Neuronal stem cell (in vitro differentiated cells): ENCODE results near the gene CA12.

Experiments used
- DNase-seq: peaks from one replicate; pipeline ENCODE4 v3.0.0-alpha.2; 2013; ENCODE audit warnings: low spot score
- H2AFZ ChIP-seq: one replicate; pipeline ENCODE4 v1.6.1; 2013; ENCODE audit warnings: mild to moderate bottlenecking, low read length, inconsistent platforms
- H2AK5ac ChIP-seq: 2 replicates; pipeline ENCODE4 v1.6.1; 2013; ENCODE audit warnings: low read depth, mild to moderate bottlenecking, inconsistent platforms, low read length, moderate library complexity, mixed read lengths
- H2BK120ac ChIP-seq: 2 replicates; pipeline ENCODE4 v1.6.1; 2013; ENCODE audit warnings: low read depth, mild to moderate bottlenecking, inconsistent platforms, low read length, moderate library complexity, mixed read lengths
- H2BK12ac ChIP-seq: one replicate; pipeline ENCODE4 v1.6.1; 2013; ENCODE audit warnings: low read length, inconsistent platforms
- H2BK15ac ChIP-seq: 2 replicates; pipeline ENCODE4 v1.6.1; 2013; ENCODE audit warnings: mild to moderate bottlenecking, low read length, inconsistent platforms, mixed read lengths
- H2BK5ac ChIP-seq: one replicate; pipeline ENCODE4 v1.6.1; 2013; ENCODE audit warnings: inconsistent platforms, mild to moderate bottlenecking, low read length, moderate library complexity
- H3K14ac ChIP-seq: one replicate; pipeline ENCODE4 v1.6.1; 2013; ENCODE audit warnings: low read length, inconsistent platforms
- H3K18ac ChIP-seq: 2 replicates; pipeline ENCODE4 v1.6.1; 2013; ENCODE audit warnings: low read length, inconsistent platforms
- H3K23ac ChIP-seq: 2 replicates; pipeline ENCODE4 v1.6.1; 2013; ENCODE audit warnings: low read depth, mild to moderate bottlenecking, mixed read lengths, low read length, inconsistent platforms; ENCODE audit not compliant: poor library complexity
- H3K27ac ChIP-seq: replicated peaks from 3 replicates; pipeline ENCODE4 v1.5.1; 2013; ENCODE audit warnings: low read length, inconsistent platforms
- H3K27me3 ChIP-seq, 3 experiments: 2 replicates each; pipeline ENCODE4 v1.6.1; 2013; ENCODE audit warnings: low read length in 3 of 3, mild to moderate bottlenecking in 2 of 3, inconsistent platforms in 1 of 3, low read depth in 1 of 3, mixed read lengths in 1 of 3, moderate library complexity in 1 of 3; ENCODE audit not compliant: control insufficient read depth in 3 of 3, insufficient read depth in 3 of 3
- H3K36me3 ChIP-seq, 2 donors: replicated peaks in 1 of 2; 2 replicates each; pipeline ENCODE4 v1.6.1; 2013; ENCODE audit warnings: low read length in 2 of 2; ENCODE audit not compliant: control insufficient read depth in 2 of 2, insufficient read depth in 2 of 2
- H3K4ac ChIP-seq: 2 replicates; pipeline ENCODE4 v1.6.1; 2013; ENCODE audit warnings: inconsistent platforms, mild to moderate bottlenecking, low read length, moderate library complexity
- H3K4me1 ChIP-seq, 2 donors: 1 replicate in 1 of 2; 2 replicates in 1 of 2; pipeline ENCODE4 v1.6.1; 2013; ENCODE audit warnings: low read length in 2 of 2, low read depth in 1 of 2; ENCODE audit not compliant: control insufficient read depth in 2 of 2, insufficient read depth in 1 of 2
- H3K4me2 ChIP-seq: one replicate; pipeline ENCODE4 v1.6.1; 2013; ENCODE audit warnings: mild to moderate bottlenecking, low read length, inconsistent platforms; ENCODE audit not compliant: insufficient read depth, poor library complexity, severe bottlenecking
- H3K4me3 ChIP-seq, 2 donors: 2 replicates each; pipeline ENCODE4 v1.5.1; 2013; ENCODE audit warnings: low read length in 2 of 2, mild to moderate bottlenecking in 2 of 2, inconsistent platforms in 1 of 2, moderate library complexity in 1 of 2
- H3K79me1 ChIP-seq: one replicate; pipeline ENCODE4 v1.6.1; 2013; ENCODE audit warnings: low read depth, mild to moderate bottlenecking, inconsistent platforms, low read length, moderate library complexity
- H3K9ac ChIP-seq: one replicate; pipeline ENCODE4 v1.6.1; 2013; ENCODE audit warnings: mild to moderate bottlenecking, low read depth, low read length, inconsistent platforms; ENCODE audit not compliant: poor library complexity
- H3K9me3 ChIP-seq, 2 donors: replicated peaks in 1 of 2; 2 replicates each; pipeline versions ENCODE3 to v1.6.1; 2013; ENCODE audit warnings: low read length in 2 of 2, mild to moderate bottlenecking in 2 of 2, inconsistent platforms in 1 of 2, low read depth in 1 of 2, mixed read lengths in 1 of 2, moderate library complexity in 1 of 2; ENCODE audit not compliant: control insufficient read depth in 2 of 2, insufficient read depth in 1 of 2
- H4K8ac ChIP-seq: one replicate; pipeline ENCODE4 v1.6.1; 2013; ENCODE audit warnings: low read depth, mild to moderate bottlenecking, inconsistent platforms, low read length, moderate library complexity
- H4K91ac ChIP-seq: one replicate; pipeline ENCODE4 v1.6.1; 2013; ENCODE audit warnings: low read length, low read depth, mild to moderate bottlenecking, inconsistent platforms; ENCODE audit not compliant: poor library complexity
- WGBS, 2 donors: extraction: QIAGEN DNeasy Blood & Tissue Kit; methylation state at CpG; one replicate each; pipeline ENCODE4 v1.1.7; 2013; ENCODE audit warnings: missing lambda C conversion rate in 2 of 2, mixed read lengths in 1 of 2; ENCODE audit not compliant: insufficient read length in 2 of 2, insufficient replicate concordance in 1 of 2; ENCODE audit errors: extremely low coverage in 2 of 2; 5-methylcytosine and 5-hydroxymethylcytosine counted together

Gene CA12

GRCh38 chr15:63276342-63277037, 105.2 kb downstream of the CA12 start:
- H2AK5ac ChIP-seq = no peak overlapping the region

GRCh38 chr15:63274427-63274826, 107.2 kb downstream of the CA12 start:
- Histone ChIP-seq H2AK5ac (no peak overlapping the region), H3K4me2 (no peak overlapping the region)

More at GRCh38 chr15:63276342-63277037, 105.2 kb downstream of the CA12 start:
- Histone ChIP-seq H2BK120ac (no peak overlapping the region), H3K23ac (no peak overlapping the region), H3K36me3 (no peaks in the 10 kb centered on the region), H3K9me3 (peaks cover 2 to 7% of the 10 kb centered on the region in 2 donors), H3K27ac (no peak overlapping the region), H3K4me2 (peak overlapping the region; percentile 69), H3K4me1 (peaks cover 4 to 6% of the 10 kb centered on the region in 2 donors), H3K4me3 (peak overlapping the region; percentile 1 to 88), H2BK15ac (no peak overlapping the region), H2BK12ac (no peak overlapping the region), H3K4ac (no peak overlapping the region), H2BK5ac (no peak overlapping the region), H3K14ac (no peak overlapping the region), H3K27me3 (peaks cover 0 to 9% (median 2%) of the 10 kb centered on the region in 3 experiments), H3K18ac (no peak overlapping the region), H3K9ac (no peak overlapping the region), H4K8ac (no peak overlapping the region), H3K79me1 (no peaks in the 10 kb centered on the region), H4K91ac (no peak overlapping the region), H2AFZ (peak overlapping the region; percentile 62)
- DNase-seq = no peak
- WGBS, 2 donors = no CpG with 5 or more reads among the region's 11 CpGs

More at GRCh38 chr15:63274427-63274826, 107.2 kb downstream of the CA12 start:
- Histone ChIP-seq H3K23ac (no peak overlapping the region), H4K8ac (no peak overlapping the region), H2BK120ac (no peak overlapping the region), H3K4ac (no peak overlapping the region), H3K27ac (no peak overlapping the region), H3K18ac (no peak overlapping the region), H3K36me3 (peaks cover 0 to 5% of the 10 kb centered on the region in 2 donors), H4K91ac (no peak overlapping the region), H3K4me1 (peaks cover 2 to 4% of the 10 kb centered on the region in 2 donors), H2AFZ (no peak overlapping the region), H3K4me3 (no peak overlapping the region), H2BK5ac (no peak overlapping the region), H3K9ac (no peak overlapping the region), H3K27me3 (peaks cover 0 to 9% (median 2%) of the 10 kb centered on the region in 3 experiments), H3K14ac (no peak overlapping the region), H2BK12ac (no peak overlapping the region), H3K79me1 (no peaks in the 10 kb centered on the region), H3K9me3 (peaks cover 2 to 14% of the 10 kb centered on the region in 2 donors), H2BK15ac (no peak overlapping the region)
- no peak for DNase-seq
- WGBS, 2 donors = no CpG with 5 or more reads among the region's 3 CpGs
